A673 (cell line): ENCODE data around the gene CNIH2.

ENCODE experiments used
- EZH2 ChIP-seq: fragments of 200-600 bp; sonication (generic); IDR thresholded peaks from 2 replicates; pipeline ENCODE4 v1.6.1; 2017; ENCODE audit warnings: borderline replicate concordance, low read depth, mild to moderate bottlenecking, mixed read lengths, antibody characterized with exemption, low read length; ENCODE audit not compliant: poor library complexity, severe bottlenecking
- TF ChIP-seq, protein P1 (sequence below): fragments of 300-800, 200-600 bp; sonication (generic); conservative IDR thresholded peaks from 2 replicates; pipeline ENCODE4 v1.5.1; 2017; ENCODE audit warnings: low read depth, mild to moderate bottlenecking, antibody characterized with exemption, low read length, moderate library complexity, mixed read lengths

DNA sequence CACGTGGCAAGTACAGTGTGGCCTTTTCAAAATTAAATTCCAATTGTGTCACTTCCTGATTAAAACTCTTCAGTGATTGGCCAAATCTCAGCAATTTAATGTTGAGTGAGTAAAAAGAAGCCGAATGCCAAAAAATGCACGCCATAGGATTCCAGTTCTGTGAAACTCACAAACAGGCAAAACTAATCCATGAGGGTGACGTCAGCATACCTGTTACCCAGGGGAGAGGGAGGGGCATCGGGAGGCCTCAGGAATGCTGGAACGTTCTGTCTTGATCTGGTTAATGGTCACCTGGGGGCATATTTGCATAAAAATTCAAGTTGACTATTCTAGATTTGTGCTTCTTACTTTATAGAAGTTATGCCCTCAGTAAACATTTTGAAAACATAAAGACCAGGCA, 49.5 kb upstream of the CNIH2 start:
- TF ChIP-seq, protein P1, sequence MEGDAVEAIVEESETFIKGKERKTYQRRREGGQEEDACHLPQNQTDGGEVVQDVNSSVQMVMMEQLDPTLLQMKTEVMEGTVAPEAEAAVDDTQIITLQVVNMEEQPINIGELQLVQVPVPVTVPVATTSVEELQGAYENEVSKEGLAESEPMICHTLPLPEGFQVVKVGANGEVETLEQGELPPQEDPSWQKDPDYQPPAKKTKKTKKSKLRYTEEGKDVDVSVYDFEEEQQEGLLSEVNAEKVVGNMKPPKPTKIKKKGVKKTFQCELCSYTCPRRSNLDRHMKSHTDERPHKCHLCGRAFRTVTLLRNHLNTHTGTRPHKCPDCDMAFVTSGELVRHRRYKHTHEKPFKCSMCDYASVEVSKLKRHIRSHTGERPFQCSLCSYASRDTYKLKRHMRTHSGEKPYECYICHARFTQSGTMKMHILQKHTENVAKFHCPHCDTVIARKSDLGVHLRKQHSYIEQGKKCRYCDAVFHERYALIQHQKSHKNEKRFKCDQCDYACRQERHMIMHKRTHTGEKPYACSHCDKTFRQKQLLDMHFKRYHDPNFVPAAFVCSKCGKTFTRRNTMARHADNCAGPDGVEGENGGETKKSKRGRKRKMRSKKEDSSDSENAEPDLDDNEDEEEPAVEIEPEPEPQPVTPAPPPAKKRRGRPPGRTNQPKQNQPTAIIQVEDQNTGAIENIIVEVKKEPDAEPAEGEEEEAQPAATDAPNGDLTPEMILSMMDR = no peak
- TF ChIP-seq EZH2 = no peak
